GM19035 (cell line): ENCODE data around the gene PLXDC2.
A peak's percentile ranks its signal among the peaks of the same experiment; 100 is the strongest.

Experiments used
- ATAC-seq: cut with Tn5 transposase; IDR thresholded peaks from one replicate; pipeline ENCODE4 v1.9.1; 2021; ENCODE audit not compliant: unreplicated experiment

PLXDC2 gene

DNA sequence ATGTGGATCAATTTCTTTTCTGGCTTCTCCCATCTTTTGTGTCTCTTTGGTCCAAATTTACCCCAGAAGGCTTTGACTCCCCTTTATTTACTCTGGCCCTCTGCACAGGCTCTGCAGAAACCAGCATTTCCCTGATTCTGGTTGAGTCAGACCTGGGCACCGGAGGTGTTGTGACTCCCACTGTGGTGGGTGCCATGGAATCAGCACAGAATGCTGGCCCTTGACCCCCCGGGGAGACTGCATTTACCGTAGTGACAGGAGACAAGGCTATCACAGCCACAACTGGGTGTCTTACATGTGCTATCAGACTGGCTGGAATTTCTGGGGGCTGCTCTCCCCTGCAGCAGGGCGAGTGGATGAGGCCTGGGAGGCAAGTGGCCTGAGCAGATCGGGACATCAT is 37.6 kb downstream of the PLXDC2 start:
- no peak for ATAC-seq

DNA sequence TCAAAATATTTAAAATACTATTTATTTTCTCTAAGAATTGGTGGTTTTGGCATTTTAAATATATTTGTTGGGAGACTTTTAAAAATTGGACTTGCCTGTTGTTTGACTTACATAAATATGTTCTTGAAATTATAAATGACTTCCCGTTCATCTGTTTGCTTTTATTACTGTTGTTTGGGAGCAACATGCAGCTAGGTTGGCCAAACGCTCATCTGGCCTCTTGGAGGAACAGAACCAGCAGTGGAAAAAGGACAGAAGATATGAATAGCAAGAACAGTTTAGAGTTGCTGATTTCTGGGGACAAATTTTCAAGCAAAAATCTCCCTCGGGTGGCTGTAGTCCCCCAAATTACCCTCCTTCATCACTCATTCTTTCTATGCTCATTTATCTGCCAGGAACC is 41.6 kb downstream of the PLXDC2 start:
- no peak for ATAC-seq

DNA sequence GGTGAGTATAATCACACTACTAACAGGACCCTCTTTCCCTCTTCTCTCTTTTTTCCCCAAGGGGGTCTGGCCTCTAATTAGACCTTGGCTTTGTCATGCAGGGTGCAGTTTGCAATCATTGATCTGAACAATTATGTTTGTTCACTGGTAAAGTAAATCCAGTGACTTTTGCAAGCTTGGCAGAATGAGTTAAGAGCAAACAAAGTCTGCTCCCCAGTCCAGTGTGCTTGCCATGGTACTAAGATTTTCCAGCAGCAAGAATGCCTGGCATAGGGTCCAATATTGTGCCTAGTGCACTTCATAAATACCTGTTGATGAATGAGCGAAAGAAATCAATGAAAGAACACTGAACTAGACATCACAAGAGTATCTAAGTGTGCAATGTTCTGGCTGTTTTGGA is 43.9 kb downstream of the PLXDC2 start:
- ATAC-seq = no peak

DNA sequence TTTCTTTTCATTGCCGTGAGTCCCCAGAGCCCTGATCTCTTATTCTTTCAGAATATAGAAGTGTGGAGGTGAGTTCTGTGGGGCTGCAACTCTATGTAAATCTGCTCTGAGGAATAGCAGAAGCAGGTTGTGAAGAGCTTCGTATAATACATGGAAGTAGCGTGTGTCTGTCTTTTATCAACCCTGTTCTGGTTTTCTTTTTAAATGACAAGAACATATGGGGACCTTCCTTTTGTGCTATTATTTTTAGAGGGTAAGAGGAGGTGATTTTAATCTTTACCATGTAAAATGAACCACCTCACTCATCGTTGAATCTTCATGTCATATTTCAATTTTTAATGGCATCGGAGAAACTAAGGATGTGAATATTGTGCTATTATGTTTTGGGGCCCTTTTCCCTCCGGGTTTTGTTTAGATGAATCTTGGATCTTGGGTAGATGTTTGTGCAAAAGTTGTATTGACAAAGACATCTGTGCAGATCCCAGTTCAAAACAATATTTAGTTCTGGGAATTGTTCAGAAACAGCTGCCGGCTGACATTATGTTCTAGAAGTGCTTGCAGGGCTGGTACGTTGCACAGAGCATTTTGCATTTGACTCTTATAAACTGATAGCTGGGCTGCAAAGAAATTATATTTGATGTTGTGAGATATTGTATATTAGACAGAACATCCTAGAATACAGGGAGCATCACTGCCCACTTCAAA is 46.7 kb downstream of the PLXDC2 start:
- ATAC-seq = no peak

DNA sequence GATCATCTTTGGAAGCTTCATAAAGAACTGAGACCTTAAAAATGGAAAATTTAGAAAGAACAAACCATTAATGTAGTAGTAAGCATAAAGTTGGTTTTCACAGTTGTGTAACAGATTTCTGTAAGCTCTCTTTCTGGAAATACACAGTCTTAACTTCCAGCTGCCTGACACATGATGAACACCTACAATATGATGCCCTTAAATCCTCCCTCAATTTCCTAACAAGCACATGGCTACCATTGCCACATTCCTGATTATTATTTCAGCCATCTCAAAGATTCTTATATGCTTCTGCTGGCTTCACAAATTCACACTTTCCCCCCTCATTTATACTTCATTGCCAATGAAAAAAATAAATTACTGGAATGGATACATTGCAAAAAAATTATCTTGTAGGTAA is 49.4 kb downstream of the PLXDC2 start:
- ATAC-seq = no peak

DNA sequence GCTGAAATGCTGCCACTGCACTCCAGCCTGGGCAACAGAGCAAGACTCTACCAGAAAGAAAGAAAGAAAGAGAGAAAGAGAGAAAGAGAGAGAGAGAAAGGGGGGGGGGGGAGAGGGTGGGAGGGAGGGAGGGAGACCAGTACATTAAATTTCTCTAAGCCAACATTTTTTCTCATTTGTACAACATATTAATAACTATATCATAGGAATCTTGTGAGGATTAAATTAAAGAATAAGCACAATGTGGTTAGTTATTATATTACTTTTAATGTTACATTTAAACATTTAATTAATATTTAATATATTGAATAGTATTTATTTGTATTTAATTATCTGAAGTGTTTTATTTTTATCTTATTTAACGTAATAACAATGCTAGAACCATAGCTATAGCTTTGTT is 53.1 kb downstream of the PLXDC2 start:
- no peak for ATAC-seq

DNA sequence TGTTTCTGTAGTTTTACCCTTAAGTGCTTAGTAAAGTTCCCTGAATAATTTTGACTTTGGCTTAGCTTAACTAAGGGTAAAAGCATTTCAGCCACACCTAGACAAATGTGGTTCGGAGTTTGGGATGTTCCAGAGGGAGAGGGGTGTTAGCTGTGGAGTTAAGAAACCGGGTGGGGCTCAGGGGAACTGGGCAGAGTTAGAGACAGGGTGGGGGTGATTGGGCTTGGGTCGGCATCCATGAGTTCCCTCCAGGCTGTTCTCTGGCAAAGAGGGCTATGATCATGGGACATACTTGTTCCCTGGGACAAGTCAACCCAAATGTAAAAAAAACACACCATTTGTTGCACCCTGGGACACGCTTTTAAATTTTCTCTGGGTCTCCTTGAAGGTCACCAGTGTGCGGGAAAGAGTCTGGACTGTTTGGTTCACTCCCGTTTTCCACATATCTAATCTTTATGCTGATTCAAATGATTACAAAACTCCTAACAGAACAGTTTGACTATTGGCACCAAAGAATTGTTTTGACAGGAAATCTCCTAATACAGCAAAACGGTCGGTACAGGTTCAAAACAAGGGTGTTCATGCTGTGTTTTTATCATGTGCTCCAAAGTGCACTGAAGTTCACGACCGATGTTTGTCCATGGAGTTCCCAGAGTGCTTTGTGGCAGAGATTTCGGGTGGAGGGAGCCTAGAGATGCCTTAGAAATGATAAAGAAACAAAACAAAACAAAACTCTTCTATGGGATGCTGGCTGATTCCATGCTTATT is 56.5 kb downstream of the PLXDC2 start:
- ATAC-seq = no peak

DNA sequence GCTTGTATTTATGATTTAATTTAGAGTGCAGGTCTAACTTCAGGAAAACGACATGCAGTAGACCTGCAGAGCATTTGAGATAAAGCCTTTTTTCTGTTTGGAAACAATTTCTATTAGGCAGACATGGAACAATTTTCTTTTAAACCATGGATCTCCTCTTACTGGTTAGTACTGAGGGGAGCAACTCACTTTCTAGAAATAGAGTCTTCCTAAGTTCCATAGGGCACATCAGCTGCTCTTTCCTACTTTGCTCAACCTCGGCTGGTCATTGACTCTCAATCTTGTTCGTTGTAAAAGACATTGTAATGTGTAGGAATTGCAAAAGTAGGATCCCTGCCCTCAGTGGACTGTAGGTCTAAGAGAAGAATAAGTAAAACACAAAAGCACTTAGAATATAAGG is 58.0 kb downstream of the PLXDC2 start:
- ATAC-seq = no peak

DNA sequence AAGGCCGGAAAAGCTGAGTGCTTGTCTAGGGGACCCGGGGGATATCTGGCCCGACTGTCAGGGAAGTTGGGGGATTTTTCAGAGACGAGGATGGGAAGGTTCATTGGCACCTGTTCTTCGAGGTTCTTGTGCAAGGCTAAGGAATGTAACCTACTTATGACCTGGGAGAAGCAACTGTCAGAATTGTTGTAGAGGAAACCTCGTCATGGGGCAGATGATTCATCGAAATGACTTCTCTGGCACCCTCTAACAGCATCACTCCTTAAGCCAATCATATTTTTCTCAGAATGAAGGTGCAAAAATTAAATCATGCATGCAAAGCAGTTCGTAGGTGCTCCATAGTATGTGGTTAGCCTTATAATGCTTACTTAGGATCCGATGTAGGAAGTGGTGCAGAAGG is 58.6 kb downstream of the PLXDC2 start:
- no peak for ATAC-seq

DNA sequence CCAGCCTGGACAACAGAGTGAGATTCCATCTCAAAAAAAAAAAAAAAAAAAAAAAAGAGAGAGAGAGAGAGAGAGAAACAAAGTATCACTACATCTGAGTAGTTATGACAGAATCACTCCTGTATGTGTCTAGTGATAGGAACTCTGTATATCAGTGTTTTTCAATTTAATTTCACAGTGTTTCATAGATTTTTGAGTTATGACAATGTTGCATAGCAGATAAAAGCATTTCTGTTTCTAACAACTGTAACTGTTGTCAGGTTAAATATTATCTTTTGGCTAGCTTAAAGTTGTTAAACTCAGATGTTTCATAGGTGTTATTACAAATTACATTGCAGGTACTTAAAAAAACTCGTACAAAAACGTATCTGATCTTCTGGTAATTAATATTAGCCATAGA is 60.3 kb downstream of the PLXDC2 start:
- ATAC-seq = no peak

DNA sequence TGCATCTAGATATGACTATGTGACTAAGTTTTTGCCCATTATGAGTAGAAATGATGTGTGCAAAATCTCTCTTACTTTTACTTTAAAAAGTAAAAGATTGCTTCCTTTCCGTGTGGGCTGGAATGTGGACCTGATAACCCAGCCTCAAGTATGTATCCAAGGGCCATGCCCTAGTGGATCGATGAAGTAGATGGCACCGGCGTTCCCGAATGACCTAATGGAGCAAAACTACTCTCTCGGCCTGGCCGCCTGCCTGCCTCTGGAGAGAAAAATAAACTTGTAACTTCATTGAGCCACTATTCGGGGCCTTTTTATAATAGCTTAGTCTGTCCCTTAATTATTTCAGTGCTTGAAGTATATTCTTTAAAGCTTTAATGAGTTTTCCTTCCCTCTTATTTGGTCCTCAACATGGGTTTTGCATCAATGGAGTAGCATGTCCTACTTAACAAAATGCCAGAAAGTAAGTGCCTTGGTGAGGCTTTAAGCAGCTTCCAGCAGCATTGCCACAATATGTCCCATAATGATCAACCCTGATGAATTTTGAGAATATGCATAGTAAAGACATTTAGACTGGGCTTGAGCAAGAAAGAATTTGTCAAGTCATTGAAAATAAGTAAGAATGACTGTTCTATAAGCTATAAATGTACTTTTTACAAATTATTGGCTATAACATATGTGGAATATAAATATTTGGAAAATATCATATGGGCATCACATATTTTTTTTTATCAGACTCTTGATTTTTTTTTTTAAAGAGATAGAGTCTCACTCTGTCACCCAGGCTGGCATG is 61.4 kb downstream of the PLXDC2 start:
- ATAC-seq = no peak

DNA sequence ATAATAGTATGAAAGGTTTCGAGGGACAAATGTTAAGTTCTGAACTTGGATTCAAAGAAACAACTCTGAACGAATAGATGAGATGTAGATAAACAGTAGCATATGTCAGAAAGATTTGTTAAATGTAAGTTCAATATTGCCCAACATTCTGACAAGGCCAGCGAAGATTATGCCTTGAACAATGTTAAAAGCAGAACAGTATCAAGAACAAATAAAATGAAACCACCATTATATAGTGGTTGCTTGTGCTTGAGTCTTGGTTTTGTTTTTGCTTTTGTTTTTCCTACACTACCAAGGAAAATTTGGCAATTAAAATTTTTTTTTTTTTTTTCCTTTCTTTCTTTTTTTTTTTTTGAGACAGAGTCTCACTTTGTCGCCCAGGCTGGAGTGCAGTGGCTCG is 66.4 kb downstream of the PLXDC2 start:
- no peak for ATAC-seq

DNA sequence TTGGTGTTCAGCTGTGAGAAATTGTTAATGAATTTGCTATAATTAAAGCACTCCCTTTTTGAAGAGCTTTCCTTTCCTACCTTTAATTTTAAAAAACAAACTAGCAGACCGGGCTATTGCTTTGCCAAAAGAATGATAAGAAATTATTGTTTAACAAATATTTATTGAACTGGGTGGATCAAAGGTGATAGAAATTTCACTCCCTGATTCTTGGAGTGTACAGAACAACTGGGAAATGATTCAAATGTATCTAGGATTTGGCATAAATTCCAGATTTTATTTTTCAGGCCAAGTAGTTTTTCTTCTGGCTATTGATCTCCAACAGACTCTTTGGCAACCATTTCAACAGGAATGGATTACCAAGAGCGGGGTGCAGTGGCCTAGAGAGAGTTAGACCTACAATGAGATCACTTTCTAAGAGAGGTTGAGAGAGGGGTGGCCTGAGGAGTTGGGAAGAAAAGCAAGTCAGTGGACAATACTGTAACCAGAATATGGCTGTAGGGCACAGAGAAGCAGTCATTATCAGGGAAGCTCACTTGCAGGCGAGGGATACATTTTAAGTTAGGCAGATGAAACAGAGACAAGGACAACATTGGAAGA is 71.9 kb downstream of the PLXDC2 start:
- no peak for ATAC-seq

DNA sequence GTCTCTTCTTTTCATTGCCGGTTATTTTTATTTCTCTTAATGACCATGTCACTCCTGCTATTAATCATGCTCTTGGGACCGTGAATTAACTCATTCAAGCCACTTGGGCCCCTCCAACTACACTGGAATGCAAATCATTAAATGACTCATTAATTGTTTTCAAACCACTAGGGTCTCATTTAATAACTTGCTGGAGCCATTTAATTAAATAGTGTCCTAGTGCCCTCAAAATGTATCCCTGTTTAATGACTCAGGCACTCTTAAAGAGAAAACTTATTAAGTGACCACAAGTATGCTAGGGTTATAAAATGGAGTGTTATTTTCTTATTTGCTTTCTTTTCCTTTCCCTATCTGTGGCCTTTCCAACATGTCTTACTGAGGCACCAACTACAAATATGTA is 73.0 kb downstream of the PLXDC2 start:
- no peak for ATAC-seq

DNA sequence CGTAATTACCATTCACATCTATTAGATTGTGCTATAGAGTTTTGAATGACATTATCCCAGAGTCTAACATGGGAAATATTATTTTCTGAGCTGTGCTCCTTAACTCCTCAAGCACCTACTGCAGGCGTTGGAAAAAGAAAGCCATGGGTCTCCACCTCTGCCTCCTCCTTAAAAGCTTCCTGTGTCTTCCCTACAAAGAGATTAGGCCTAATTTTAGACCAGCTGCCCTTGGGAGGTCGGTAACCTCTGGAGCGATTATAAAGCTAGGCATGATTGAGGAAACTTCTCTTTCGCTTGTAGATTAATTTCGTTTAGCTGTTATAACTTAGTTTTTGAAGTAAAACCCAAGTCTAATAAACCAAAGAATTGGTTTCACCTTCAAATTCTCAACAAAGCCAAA is 75.2 kb downstream of the PLXDC2 start:
- ATAC-seq = no peak

DNA sequence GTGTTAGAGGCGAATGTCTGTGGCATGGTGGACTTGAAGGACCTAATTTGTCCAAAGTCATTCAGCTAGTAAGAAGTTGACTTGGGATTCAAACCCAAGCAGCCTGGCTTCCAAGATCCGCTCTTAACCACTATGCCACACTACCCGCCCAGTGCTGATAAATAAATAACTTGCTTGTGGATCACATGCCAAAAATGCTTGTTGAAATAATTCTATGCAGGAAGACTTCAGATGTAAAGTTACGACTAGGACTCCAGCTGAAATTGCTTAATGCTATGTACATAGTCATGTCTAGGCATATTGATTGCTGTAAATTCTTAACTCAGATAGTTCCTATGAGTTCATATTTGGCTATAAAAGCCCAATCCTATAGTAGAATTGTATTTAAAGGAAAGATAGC is 76.0 kb downstream of the PLXDC2 start:
- no peak for ATAC-seq

DNA sequence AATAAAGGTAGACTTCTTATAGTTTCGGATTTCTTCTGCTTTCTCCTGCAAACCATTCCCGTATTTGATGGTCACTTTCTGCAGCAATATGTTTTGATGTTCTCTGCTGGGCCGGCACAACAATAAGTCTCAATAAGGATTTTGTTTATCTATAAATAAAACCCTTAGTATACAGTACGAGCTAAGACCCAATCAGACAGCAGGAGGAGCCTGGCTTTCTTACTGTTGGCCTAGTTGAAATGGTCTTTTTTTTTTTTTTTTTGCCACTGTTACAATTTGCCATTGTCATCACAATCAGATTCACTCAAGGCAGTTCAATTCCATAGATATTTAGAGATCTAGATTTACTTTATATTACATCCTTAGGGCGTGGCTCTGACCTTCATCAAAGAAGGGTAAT is 76.4 kb downstream of the PLXDC2 start:
- ATAC-seq = no peak

DNA sequence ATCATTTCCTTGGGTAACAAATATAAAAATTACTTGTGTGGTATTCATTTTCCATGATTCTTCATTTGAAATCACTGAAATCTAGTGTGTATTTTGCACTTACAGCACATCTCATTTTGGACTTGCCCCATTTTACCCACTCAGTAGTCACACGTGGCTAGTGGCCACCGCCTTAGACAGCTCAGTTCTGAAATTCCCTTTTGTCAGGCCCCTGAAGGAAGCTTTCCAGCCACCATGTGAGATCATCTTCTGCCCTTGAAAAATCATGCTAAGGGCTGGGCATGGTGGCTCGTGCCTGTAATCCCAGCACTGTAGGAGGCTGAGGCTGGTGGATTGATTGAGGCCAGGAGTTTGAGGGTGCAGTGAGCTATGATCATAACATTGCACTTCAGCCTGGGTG is 79.3 kb downstream of the PLXDC2 start:
- ATAC-seq = no peak

DNA sequence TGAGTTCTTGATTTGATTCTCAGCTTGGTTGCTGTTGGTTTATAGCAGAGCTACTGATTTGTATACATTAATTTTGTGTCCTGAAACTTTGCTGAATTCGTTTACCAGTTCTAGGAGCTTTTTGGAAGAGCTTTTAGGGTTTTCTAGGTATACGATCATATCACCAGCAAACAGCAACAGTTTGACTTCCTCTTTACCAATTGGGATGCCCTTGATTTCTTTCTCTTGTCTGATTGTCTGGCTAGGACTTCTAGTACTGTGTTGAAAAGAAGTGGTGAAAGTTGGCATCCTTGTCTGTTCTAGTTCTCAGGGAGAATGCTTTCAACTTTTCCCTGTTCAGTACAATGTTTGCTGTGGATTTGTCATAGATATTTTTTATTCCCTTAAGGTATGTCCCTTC is 86.2 kb downstream of the PLXDC2 start:
- ATAC-seq = no peak

DNA sequence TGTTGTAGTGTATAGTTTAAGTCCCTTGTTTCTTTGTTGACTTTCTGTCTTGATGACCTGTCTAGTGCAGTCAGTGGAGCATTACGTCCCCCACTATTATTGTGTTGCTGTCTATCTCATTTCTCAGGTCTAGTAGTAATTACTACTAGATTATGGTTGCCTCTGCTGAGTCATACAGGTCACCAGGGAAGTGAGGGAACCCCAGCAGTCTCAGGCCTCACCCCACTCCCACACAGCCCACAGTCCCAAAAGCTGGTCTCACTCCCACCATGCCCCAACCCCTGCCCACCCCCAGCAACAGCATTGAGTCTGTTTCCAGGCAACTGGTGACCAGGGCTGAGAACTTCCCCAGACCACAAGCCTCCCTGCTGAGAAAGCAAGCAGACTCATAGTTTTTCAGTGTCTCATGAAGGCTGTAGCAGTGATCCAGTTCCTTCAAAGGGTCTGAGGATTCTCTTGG is 88.0 kb downstream of the PLXDC2 start:
- ATAC-seq = peak; percentile 74

DNA sequence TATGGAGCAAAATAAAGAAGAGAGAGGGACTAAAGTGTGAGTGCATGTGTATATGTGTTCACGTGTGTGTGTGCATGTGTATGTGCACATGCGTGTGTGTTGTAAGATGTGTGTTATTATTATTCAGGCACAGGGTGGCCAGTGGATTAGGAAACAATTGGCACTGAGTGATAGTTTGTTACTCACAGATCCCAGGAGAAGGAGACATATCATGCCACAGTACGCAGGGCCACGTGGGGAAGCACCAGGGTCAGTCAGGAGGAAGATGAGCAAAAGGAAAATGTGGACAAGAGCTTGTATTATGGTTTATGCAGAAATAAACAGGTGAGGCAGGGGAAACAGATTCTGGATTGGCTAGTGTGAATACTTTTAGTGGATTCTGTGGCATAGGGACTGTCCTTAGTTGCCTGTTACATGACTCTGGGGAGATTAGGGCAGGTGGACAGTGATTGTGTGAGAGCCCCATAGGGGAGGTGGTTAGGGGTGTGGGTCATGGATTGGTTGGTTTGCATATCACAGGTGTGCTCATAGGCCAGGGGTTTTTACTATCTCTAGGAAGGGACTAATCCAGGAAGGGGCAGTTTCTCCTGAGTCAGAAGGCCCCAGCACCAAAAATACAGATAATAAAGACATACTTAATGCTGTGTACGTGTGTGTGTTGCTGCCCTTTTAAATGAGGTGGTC is 90.0 kb downstream of the PLXDC2 start:
- ATAC-seq = no peak
